Loucy (cell line): Measurements from ENCODE around the gene CABP7.

Experiments
- H2AFZ ChIP-seq: fragments of 200-600 bp; sonication (generic); 2 replicates; pipeline ENCODE4 v1.6.0; 2016; ENCODE audit warnings: antibody characterized with exemption, mild to moderate bottlenecking, low read length, moderate library complexity
- H3F3A ChIP-seq: fragments of 200-600 bp; 2 replicates; pipeline ENCODE4 v1.6.0; 2016; ENCODE audit warnings: antibody characterized with exemption, low read depth, mild to moderate bottlenecking
- H3K27me3 ChIP-seq: fragments of 200-600 bp; sonication (generic); 2 replicates; pipeline ENCODE4 v1.6.1; 2014; ENCODE audit warnings: low read length, mild to moderate bottlenecking; ENCODE audit not compliant: insufficient read depth, poor library complexity, severe bottlenecking
- H3K36me3 ChIP-seq: fragments of 200-600 bp; sonication (generic); 2 replicates; pipeline ENCODE4 v1.6.1; 2016; ENCODE audit warnings: low read length; ENCODE audit not compliant: insufficient read depth
- H3K4me1 ChIP-seq: fragments of 200-600 bp; sonication (generic); 2 replicates; pipeline ENCODE4 v1.5.1; 2014; ENCODE audit warnings: low read length, mild to moderate bottlenecking; ENCODE audit not compliant: insufficient read depth, poor library complexity, severe bottlenecking
- H3K4me2 ChIP-seq: fragments of 200-600 bp; sonication (generic); 2 replicates; pipeline ENCODE4 v1.6.0; 2014; ENCODE audit warnings: antibody characterized with exemption, low read length, low read depth, mild to moderate bottlenecking; ENCODE audit not compliant: poor library complexity, severe bottlenecking
- H3K4me3 ChIP-seq: fragments of 200-600 bp; sonication (generic); 2 replicates; pipeline ENCODE4 v1.5.1; 2014; ENCODE audit warnings: low read length, mild to moderate bottlenecking, mixed read lengths; ENCODE audit not compliant: poor library complexity, severe bottlenecking
- H3K79me2 ChIP-seq: fragments of 200-600 bp; sonication (generic); 2 replicates; pipeline ENCODE4 v1.6.1; 2014; ENCODE audit warnings: low read length; ENCODE audit not compliant: insufficient read depth
- H3K9ac ChIP-seq: fragments of 200-600 bp; sonication (generic); 2 replicates; pipeline ENCODE4 v1.6.0; 2014; ENCODE audit warnings: mild to moderate bottlenecking, low read depth, low read length, moderate library complexity; ENCODE audit not compliant: poor library complexity, severe bottlenecking
- H3K9me2 ChIP-seq: fragments of 200-600 bp; sonication (generic); replicated peaks from 2 replicates; pipeline ENCODE4 v1.6.1; 2016; ENCODE audit warnings: low read depth, low read length, mixed read lengths
- H3K9me3 ChIP-seq: fragments of 200-600 bp; sonication (generic); 2 replicates; pipeline ENCODE4 v1.6.1; 2014; ENCODE audit warnings: mild to moderate bottlenecking, antibody characterized with exemption, low read length, low read depth; ENCODE audit not compliant: insufficient read depth
- H4K20me1 ChIP-seq: fragments of 200-600 bp; sonication (generic); 2 replicates; pipeline ENCODE4 v1.6.0; 2014; ENCODE audit warnings: antibody characterized with exemption, low read length, mild to moderate bottlenecking; ENCODE audit not compliant: insufficient read depth, poor library complexity, severe bottlenecking
- EZH2phosphoT487 ChIP-seq: fragments of 200-600 bp; IDR thresholded peaks from 2 replicates; pipeline ENCODE4 v1.6.1; 2018; ENCODE audit warnings: antibody characterized with exemption, mild to moderate bottlenecking, moderate library complexity, borderline replicate concordance
- TF ChIP-seq, protein P1 (sequence below): fragments of 200-600 bp; sonication (generic); conservative IDR thresholded peaks from 2 replicates; pipeline ENCODE4 v1.5.1; 2014; ENCODE audit warnings: mild to moderate bottlenecking, antibody characterized with exemption, low read length

CABP7 gene

DNA sequence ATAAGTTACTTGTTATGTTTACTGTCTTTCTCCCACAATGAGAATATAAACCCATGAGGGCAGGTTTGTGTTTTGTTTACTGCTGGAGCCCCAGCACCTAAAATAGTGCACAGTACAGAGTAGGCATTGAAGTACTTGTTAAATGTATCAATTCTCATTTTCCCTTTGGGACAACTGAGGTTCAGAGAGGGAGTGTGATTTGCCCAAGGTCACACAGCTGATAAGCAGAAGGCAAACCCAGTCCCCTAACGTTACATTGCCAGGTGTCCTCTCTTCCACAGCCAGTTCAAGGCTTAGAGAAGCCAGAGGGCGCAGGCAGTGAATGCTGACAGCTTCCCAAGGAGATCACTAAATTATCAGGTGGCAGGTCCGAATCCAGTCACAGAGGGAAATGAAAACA, 30.2 kb downstream of the CABP7 start:
- Histone ChIP-seq H3K9me3 (no peaks in the 10 kb centered on the region), H4K20me1 (no peaks in the 10 kb centered on the region), H3K4me3 (no peak overlapping the region), H3K9me2 (no peaks in the 10 kb centered on the region), H3K27me3 (no peaks in the 10 kb centered on the region), H3K79me2 (no peaks in the 10 kb centered on the region), H3K4me2 (no peak overlapping the region), H2AFZ (no peak overlapping the region), H3K4me1 (no peaks in the 10 kb centered on the region), H3K36me3 (no peaks in the 10 kb centered on the region; the same call in 1 of the 2 replicates), H3K9ac (no peak overlapping the region), H3F3A (no peaks in the 10 kb centered on the region)
- no peak for TF ChIP-seq EZH2phosphoT487
- TF ChIP-seq, protein P1, sequence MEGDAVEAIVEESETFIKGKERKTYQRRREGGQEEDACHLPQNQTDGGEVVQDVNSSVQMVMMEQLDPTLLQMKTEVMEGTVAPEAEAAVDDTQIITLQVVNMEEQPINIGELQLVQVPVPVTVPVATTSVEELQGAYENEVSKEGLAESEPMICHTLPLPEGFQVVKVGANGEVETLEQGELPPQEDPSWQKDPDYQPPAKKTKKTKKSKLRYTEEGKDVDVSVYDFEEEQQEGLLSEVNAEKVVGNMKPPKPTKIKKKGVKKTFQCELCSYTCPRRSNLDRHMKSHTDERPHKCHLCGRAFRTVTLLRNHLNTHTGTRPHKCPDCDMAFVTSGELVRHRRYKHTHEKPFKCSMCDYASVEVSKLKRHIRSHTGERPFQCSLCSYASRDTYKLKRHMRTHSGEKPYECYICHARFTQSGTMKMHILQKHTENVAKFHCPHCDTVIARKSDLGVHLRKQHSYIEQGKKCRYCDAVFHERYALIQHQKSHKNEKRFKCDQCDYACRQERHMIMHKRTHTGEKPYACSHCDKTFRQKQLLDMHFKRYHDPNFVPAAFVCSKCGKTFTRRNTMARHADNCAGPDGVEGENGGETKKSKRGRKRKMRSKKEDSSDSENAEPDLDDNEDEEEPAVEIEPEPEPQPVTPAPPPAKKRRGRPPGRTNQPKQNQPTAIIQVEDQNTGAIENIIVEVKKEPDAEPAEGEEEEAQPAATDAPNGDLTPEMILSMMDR, result no peak

DNA sequence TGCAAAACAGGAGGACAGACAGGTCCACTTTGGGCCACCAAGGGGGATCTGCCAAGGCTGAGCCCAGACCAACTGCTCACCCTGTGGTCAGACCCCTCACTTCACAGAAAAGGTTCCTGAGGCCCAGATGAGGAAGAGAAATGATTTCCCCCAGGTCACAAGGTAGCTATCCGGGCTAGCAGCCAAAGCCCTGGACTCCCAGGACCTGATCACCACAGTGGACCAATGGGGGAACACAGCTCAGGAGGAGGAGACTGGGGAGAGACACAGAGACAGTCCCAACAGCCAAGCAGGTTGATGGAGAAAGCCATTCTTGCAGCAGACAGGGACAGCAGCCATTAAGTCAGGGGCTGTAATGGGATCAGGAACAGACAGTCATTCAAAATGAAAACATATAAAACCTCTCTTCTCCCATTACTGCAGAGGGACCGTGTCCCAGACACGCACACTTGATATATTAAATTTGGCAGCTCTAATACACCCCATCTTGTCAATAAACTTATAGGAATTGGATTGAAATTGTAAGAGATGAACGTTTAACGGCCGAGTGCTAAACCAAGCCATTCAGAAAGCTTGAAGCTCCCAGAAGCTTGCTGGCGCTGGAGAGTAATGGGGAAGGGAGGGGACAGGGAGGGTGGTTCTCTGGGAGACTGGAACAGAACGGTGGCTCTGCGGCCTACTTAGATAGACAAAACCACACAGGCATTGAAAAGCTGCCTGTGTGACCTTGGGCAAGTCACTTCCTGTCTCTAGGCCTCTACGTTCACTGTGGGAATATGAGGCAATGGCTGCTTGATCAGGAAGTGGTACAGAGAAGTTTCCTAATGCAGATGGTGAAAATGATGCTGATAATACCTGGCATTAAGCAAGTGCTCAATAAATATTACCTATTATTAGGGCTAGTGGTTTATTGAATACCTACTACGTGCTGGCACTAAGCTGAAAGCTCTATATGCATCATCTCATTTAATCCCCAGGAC, 31.0 kb downstream of the CABP7 start:
- no peaks in the 10 kb centered on the region for H3K9me2 ChIP-seq
- H3K79me2 ChIP-seq, result no peaks in the 10 kb centered on the region
- H3K36me3 ChIP-seq, result no peaks in the 10 kb centered on the region; the same call in 1 of the 2 replicates
- H3K9me3 ChIP-seq, result no peaks in the 10 kb centered on the region
- no peak overlapping the region for H3K9ac ChIP-seq
- no peaks in the 10 kb centered on the region for H3K27me3 ChIP-seq
- H3F3A ChIP-seq, result no peaks in the 10 kb centered on the region
- no peak for TF ChIP-seq EZH2phosphoT487
- TF ChIP-seq, protein P1, result no peak
- H3K4me1 ChIP-seq, result no peaks in the 10 kb centered on the region
- H4K20me1 ChIP-seq, result no peaks in the 10 kb centered on the region
- H3K4me3 ChIP-seq, result no peak overlapping the region
- H3K4me2 ChIP-seq, result no peak overlapping the region
- H2AFZ ChIP-seq, result no peak overlapping the region

DNA sequence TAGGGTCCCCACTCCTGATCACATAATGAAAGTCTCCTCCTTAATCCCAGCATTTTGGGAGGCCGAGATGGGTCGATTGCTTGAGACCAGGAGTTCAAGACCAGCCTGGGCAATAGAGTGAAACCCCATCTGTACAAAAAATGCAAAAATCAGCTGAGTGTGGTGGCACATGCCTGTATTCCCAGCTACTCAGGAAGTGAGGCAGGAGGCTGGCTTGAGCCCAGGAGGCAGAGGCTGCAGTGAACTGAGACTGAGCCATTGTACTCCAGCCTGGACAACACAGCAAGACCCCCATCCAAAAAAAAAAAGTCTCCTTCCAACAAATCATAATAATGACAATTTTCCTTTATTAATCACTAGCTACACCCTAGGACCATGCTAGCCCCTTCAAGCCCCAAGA, 31.9 kb downstream of the CABP7 start:
- H2AFZ ChIP-seq, result no peak overlapping the region
- no peaks in the 10 kb centered on the region; the same call in 1 of the 2 replicates for H3K36me3 ChIP-seq
- no peak overlapping the region for H3K4me2 ChIP-seq
- no peak overlapping the region for H3K4me3 ChIP-seq
- H4K20me1 ChIP-seq, result no peaks in the 10 kb centered on the region
- H3K4me1 ChIP-seq, result no peaks in the 10 kb centered on the region
- no peaks in the 10 kb centered on the region for H3K27me3 ChIP-seq
- no peaks in the 10 kb centered on the region for H3K9me2 ChIP-seq
- no peaks in the 10 kb centered on the region for H3K9me3 ChIP-seq
- no peaks in the 10 kb centered on the region for H3K79me2 ChIP-seq
- TF ChIP-seq, protein P1, result no peak
- TF ChIP-seq EZH2phosphoT487, result no peak
- no peak overlapping the region for H3K9ac ChIP-seq
- no peaks in the 10 kb centered on the region for H3F3A ChIP-seq
